ENCODE data around the gene RAP1GAP. TPM values are rescaled to one million over a fixed set of nuclear protein-coding genes. Genes with fewer than 3 reads are reported as not detected.
A peak's percentile ranks its signal among the peaks of the same experiment; 100 is the strongest.

Gene RAP1GAP
- total and polyA plus RNA-seq, 2 experiments from 2014 or later, result 0.41 to 0.97 TPM

- H4K20me1 ChIP-seq (ENCODE audit: insufficient read depth), result no peaks in the 10 kb centered on the region
- H3F3A ChIP-seq (ENCODE audit: insufficient read depth), result peaks cover 22% of the 10 kb centered on the region
- H3K9me3 ChIP-seq (ENCODE audit: low read depth), result no peaks in the 10 kb centered on the region
- H3K9me2 ChIP-seq (ENCODE audit: insufficient read depth), result no peaks in the 10 kb centered on the region
- DNase-seq, result peak; percentile 54
- in situ Hi-C loops (cut with MboI), result no loop called here
- H3K4me1 ChIP-seq (ENCODE audit: insufficient read depth), result peaks cover 30% of the 10 kb centered on the region
- 47 to 49% methylated on average over 15 to 16 of the region's 16 CpGs for WGBS, 2 experiments (ENCODE audit: low coverage in 1 of 2, low lambda C conversion rate in 2 of 2, missing lambda C conversion rate in 2 of 2)
- H3K27me3 ChIP-seq (replicated peaks; ENCODE audit: insufficient read depth), result peaks cover 14% of the 10 kb centered on the region; the same call in 1 of the 2 replicates
- H3K36me3 ChIP-seq (ENCODE audit: low read depth), result no peaks in the 10 kb centered on the region
- H3K4me2 ChIP-seq (ENCODE audit: unreplicated experiment), result no peak overlapping the region
- H3K4me3 ChIP-seq, result no peak overlapping the region
- H2AFZ ChIP-seq, result no peak overlapping the region
- no peaks in the 10 kb centered on the region for H3K79me2 ChIP-seq (ENCODE audit: insufficient read depth)
- no peak overlapping the region for H3K9ac ChIP-seq
- H3K27ac ChIP-seq, result no peak overlapping the region
- TF ChIP-seq EZH2phosphoT487 (IDR thresholded peaks at IDR 0.05; ENCODE audit: insufficient read depth, low read depth) (no peak), EZH2 (IDR thresholded peaks at IDR 0.05; ENCODE audit: insufficient read depth, poor library complexity, severe bottlenecking) (no peak)
Measured at GRCh38 chr1:21670059-21670881, 1.1 kb upstream of the RAP1GAP start.

- Histone ChIP-seq H3F3A (ENCODE audit: insufficient read depth) (peaks cover 19% of the 10 kb centered on the region), H3K9me3 (ENCODE audit: low read depth) (no peaks in the 10 kb centered on the region), H3K4me1 (ENCODE audit: insufficient read depth) (peaks cover 28% of the 10 kb centered on the region), H4K20me1 (ENCODE audit: insufficient read depth) (no peaks in the 10 kb centered on the region), H3K79me2 (ENCODE audit: insufficient read depth) (no peaks in the 10 kb centered on the region), H3K9me2 (ENCODE audit: insufficient read depth) (no peaks in the 10 kb centered on the region), H3K4me3 (peak overlapping the region; percentile 48), H3K36me3 (ENCODE audit: low read depth) (no peaks in the 10 kb centered on the region), H3K9ac (peak overlapping the region; percentile 15; the same call in 1 of the 2 replicates), H3K27me3 (replicated peaks; ENCODE audit: insufficient read depth) (peaks cover 14% of the 10 kb centered on the region), H2AFZ (no peak overlapping the region), H3K27ac (no peak overlapping the region), H3K4me2 (ENCODE audit: unreplicated experiment) (peak overlapping the region; percentile 15)
- in situ Hi-C loops (cut with MboI), result loop anchor here (10.0 kb wide), 1 partner anchor 434 kb away; no protein-coding TSS in a partner anchor
- 2 to 4% methylated on average over 4 to 23 of the region's 25 CpGs for WGBS, 2 experiments (ENCODE audit: low coverage in 1 of 2, low lambda C conversion rate in 2 of 2, missing lambda C conversion rate in 2 of 2)
- no peak for DNase-seq
- no peak for TF ChIP-seq EZH2phosphoT487 (IDR thresholded peaks at IDR 0.05; ENCODE audit: insufficient read depth, low read depth)
- no peak for TF ChIP-seq EZH2 (IDR thresholded peaks at IDR 0.05; ENCODE audit: insufficient read depth, poor library complexity, severe bottlenecking)
Measured at GRCh38 chr1:21668951-21669257, 253 bp downstream of the RAP1GAP start.

- 10 to 13% methylated on average over 30 to 32 of the region's 33 CpGs for WGBS, 2 experiments (ENCODE audit: low coverage in 1 of 2, low lambda C conversion rate in 2 of 2, missing lambda C conversion rate in 2 of 2)
Measured at GRCh38 chr1:21668232-21668950, 766 bp downstream of the RAP1GAP start.

GRCh38 chr1:21667348-21668231, 1.6 kb downstream of the RAP1GAP start:
- peaks cover 15% of the 10 kb centered on the region for H3K4me1 ChIP-seq (ENCODE audit: insufficient read depth)
- no peak for DNase-seq
- no peaks in the 10 kb centered on the region for H3K79me2 ChIP-seq (ENCODE audit: insufficient read depth)
- no peak overlapping the region for H3K4me3 ChIP-seq
- H2AFZ ChIP-seq, result no peak overlapping the region
- no peaks in the 10 kb centered on the region for H3K9me2 ChIP-seq (ENCODE audit: insufficient read depth)
- H3K27ac ChIP-seq, result no peak overlapping the region
- H3K4me2 ChIP-seq (ENCODE audit: unreplicated experiment), result no peak overlapping the region
- no peak overlapping the region for H3K9ac ChIP-seq
- peaks cover 14% of the 10 kb centered on the region for H3K27me3 ChIP-seq (replicated peaks; ENCODE audit: insufficient read depth)
- WGBS, 2 experiments (ENCODE audit: low coverage in 1 of 2, low lambda C conversion rate in 2 of 2, missing lambda C conversion rate in 2 of 2), result 76 to 78% methylated on average over 11 of the region's 11 CpGs
- no peaks in the 10 kb centered on the region for H3K9me3 ChIP-seq (ENCODE audit: low read depth)
- H3F3A ChIP-seq (ENCODE audit: insufficient read depth), result peaks cover 8% of the 10 kb centered on the region; the same call in 1 of the 2 replicates
- no peaks in the 10 kb centered on the region for H3K36me3 ChIP-seq (ENCODE audit: low read depth)
- TF ChIP-seq EZH2phosphoT487 (IDR thresholded peaks at IDR 0.05; ENCODE audit: insufficient read depth, low read depth) (no peak), EZH2 (IDR thresholded peaks at IDR 0.05; ENCODE audit: insufficient read depth, poor library complexity, severe bottlenecking) (no peak)
- no peaks in the 10 kb centered on the region for H4K20me1 ChIP-seq (ENCODE audit: insufficient read depth)
- in situ Hi-C loops (cut with MboI), result loop anchor here (10.0 kb wide), 1 partner anchor 433 kb away; no protein-coding TSS in a partner anchor

More at GRCh38 chr1:21668232-21668950, 766 bp downstream of the RAP1GAP start:
- Histone ChIP-seq H2AFZ (no peak overlapping the region), H3K4me2 (ENCODE audit: unreplicated experiment) (peak overlapping the region; percentile 15), H3K79me2 (ENCODE audit: insufficient read depth) (no peaks in the 10 kb centered on the region), H3K27ac (no peak overlapping the region), H3K9ac (no peak overlapping the region), H3K4me1 (ENCODE audit: insufficient read depth) (peaks cover 23% of the 10 kb centered on the region), H3F3A (ENCODE audit: insufficient read depth) (peaks cover 14% of the 10 kb centered on the region), H3K27me3 (replicated peaks; ENCODE audit: insufficient read depth) (peaks cover 14% of the 10 kb centered on the region), H3K9me2 (ENCODE audit: insufficient read depth) (no peaks in the 10 kb centered on the region), H3K4me3 (no peak overlapping the region; the same call in 1 of the 2 replicates), H3K9me3 (ENCODE audit: low read depth) (no peaks in the 10 kb centered on the region), H3K36me3 (ENCODE audit: low read depth) (no peaks in the 10 kb centered on the region), H4K20me1 (ENCODE audit: insufficient read depth) (no peaks in the 10 kb centered on the region)
- DNase-seq, result no peak
- in situ Hi-C loops (cut with MboI), result loop anchor here (10.0 kb wide), 1 partner anchor 434 kb away; no protein-coding TSS in a partner anchor
- TF ChIP-seq EZH2 (IDR thresholded peaks at IDR 0.05; ENCODE audit: insufficient read depth, poor library complexity, severe bottlenecking) (no peak), EZH2phosphoT487 (IDR thresholded peaks at IDR 0.05; ENCODE audit: insufficient read depth, low read depth) (no peak)
